H1 (cell line): ENCODE results near the gene TMEM114.

Experiments used
- ATF3 ChIP-seq: IDR thresholded peaks from 2 replicates; pipeline ENCODE4 v1.6.1; 2011; ENCODE audit warnings: low read depth, mild to moderate bottlenecking, low read length; ENCODE audit not compliant: insufficient read depth
- BRCA1 ChIP-seq: IDR thresholded peaks from 2 replicates; pipeline ENCODE4 v1.6.1; 2012; ENCODE audit warnings: low read depth, low read length, improper control_type of control experiment
- CHD2 ChIP-seq: IDR thresholded peaks from 2 replicates; pipeline ENCODE4 v1.6.1; 2012; ENCODE audit warnings: low read length, improper control_type of control experiment
- CTCF ChIP-seq, 3 experiments: IDR thresholded peaks; 1 replicate in 2 of 3; 2 replicates in 1 of 3; pipeline versions ENCODE4 v1.5.1 to v1.6.1; 2011; ENCODE audit warnings: low read length in 3 of 3, mild to moderate bottlenecking in 3 of 3, inconsistent platforms in 2 of 3, low read depth in 1 of 3, moderate library complexity in 1 of 3; ENCODE audit not compliant: insufficient read depth in 1 of 3; ENCODE audit errors: control extremely low read depth in 1 of 3
- PHF8 ChIP-seq: fragments of 200-600 bp; sonication (generic); conservative IDR thresholded peaks from 2 replicates; pipeline ENCODE4 v1.7.1; 2012; ENCODE audit warnings: low read depth, mild to moderate bottlenecking, inconsistent platforms, low read length, moderate library complexity

GRCh38 chr16:8528471-8528870, 61.8 kb downstream of the TMEM114 start:
- TF ChIP-seq CTCF (IDR thresholded peaks at IDR 0.05; ENCODE audit: control extremely low read depth in 1 of 3, insufficient read depth in 1 of 3, low read depth in 1 of 3, low read length in 3 of 3) (no peak), BRCA1 (no peak), ATF3 (no peak), PHF8 (no peak), CHD2 (no peak)
